Sigmoid colon (tissue), 4 donors: ENCODE data around the gene FANCM.

ENCODE experiments used
- EP300 ChIP-seq, 4 donors: sonication (generic); formaldehyde crosslinking; IDR thresholded peaks; one replicate each; pipeline ENCODE4 v1.6.1; 2017; ENCODE audit warnings: antibody characterized with exemption in 4 of 4
- TF ChIP-seq, protein P1 (sequence below), 4 experiments: fragments of 450-650 bp in 3 of 4; fragments of 200-600 bp in 1 of 4; IDR thresholded peaks; one replicate each; pipeline ENCODE4 v1.5.1; 2016 to 2019; ENCODE audit warnings: antibody characterized with exemption in 4 of 4, mild to moderate bottlenecking in 3 of 4, moderate library complexity in 2 of 4

GRCh38 chr14:45091710-45092109 is 44.0 kb upstream of the FANCM start:
- TF ChIP-seq, protein P1, sequence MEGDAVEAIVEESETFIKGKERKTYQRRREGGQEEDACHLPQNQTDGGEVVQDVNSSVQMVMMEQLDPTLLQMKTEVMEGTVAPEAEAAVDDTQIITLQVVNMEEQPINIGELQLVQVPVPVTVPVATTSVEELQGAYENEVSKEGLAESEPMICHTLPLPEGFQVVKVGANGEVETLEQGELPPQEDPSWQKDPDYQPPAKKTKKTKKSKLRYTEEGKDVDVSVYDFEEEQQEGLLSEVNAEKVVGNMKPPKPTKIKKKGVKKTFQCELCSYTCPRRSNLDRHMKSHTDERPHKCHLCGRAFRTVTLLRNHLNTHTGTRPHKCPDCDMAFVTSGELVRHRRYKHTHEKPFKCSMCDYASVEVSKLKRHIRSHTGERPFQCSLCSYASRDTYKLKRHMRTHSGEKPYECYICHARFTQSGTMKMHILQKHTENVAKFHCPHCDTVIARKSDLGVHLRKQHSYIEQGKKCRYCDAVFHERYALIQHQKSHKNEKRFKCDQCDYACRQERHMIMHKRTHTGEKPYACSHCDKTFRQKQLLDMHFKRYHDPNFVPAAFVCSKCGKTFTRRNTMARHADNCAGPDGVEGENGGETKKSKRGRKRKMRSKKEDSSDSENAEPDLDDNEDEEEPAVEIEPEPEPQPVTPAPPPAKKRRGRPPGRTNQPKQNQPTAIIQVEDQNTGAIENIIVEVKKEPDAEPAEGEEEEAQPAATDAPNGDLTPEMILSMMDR (IDR thresholded peaks at IDR 0.05), result no peak
- no peak for TF ChIP-seq EP300 (IDR thresholded peaks at IDR 0.05)
